Stimulated activated CD8-positive, alpha-beta memory T cell treated with anti-CD3 and anti-CD28 coated beads, Interleukin-4, amount 100 ng/mL, for 24 hours (primary cell): ENCODE measurements around the gene IGSF9B.

Source experiments
- DNase-seq: peaks from one replicate; pipeline ENCODE4 v3.0.0-alpha.2; 2020; ENCODE audit warnings: low read depth

IGSF9B gene

GRCh38 chr11:133983660-133984316, 27.0 kb upstream of the IGSF9B start:
- DNase-seq: no peak

- no peak for DNase-seq
Measured at GRCh38 chr11:133982876-133983275, 26.1 kb upstream of the IGSF9B start.

GRCh38 chr11:133982151-133982550, 25.4 kb upstream of the IGSF9B start:
- DNase-seq: no peak

- no peak for DNase-seq
Measured at GRCh38 chr11:133981156-133981555, 24.4 kb upstream of the IGSF9B start.

- DNase-seq: no peak
Measured at GRCh38 chr11:133980665-133981064, 23.9 kb upstream of the IGSF9B start.

- DNase-seq: no peak
Measured at GRCh38 chr11:133978794-133979193, 22.0 kb upstream of the IGSF9B start.

GRCh38 chr11:133977067-133977677, 20.4 kb upstream of the IGSF9B start:
- no peak for DNase-seq

- DNase-seq: no peak
Measured at GRCh38 chr11:133975488-133975849, 18.7 kb upstream of the IGSF9B start.

- no peak for DNase-seq
Measured at GRCh38 chr11:133974836-133975487, 18.2 kb upstream of the IGSF9B start.

GRCh38 chr11:133971881-133972280, 15.1 kb upstream of the IGSF9B start:
- DNase-seq: no peak

- DNase-seq: no peak
Measured at GRCh38 chr11:133969112-133969511, 12.3 kb upstream of the IGSF9B start.

GRCh38 chr11:133968300-133968699, 11.5 kb upstream of the IGSF9B start:
- DNase-seq: no peak

GRCh38 chr11:133967599-133968238, 11.0 kb upstream of the IGSF9B start:
- DNase-seq: no peak

- peak; percentile 62 for DNase-seq
Measured at GRCh38 chr11:133966921-133967598, 10.3 kb upstream of the IGSF9B start.

- DNase-seq: no peak
Measured at GRCh38 chr11:133966172-133966651, 9.4 kb upstream of the IGSF9B start.

GRCh38 chr11:133965031-133965601, 8.3 kb upstream of the IGSF9B start:
- no peak for DNase-seq

- DNase-seq: no peak
Measured at GRCh38 chr11:133964356-133964755, 7.6 kb upstream of the IGSF9B start.

- DNase-seq: no peak
Measured at GRCh38 chr11:133961890-133962289, 5.1 kb upstream of the IGSF9B start.

- DNase-seq: no peak
Measured at GRCh38 chr11:133957900-133958299, 1.1 kb upstream of the IGSF9B start.

GRCh38 chr11:133955945-133956421, 785 bp downstream of the IGSF9B start:
- no peak for DNase-seq

- DNase-seq: no peak
Measured at GRCh38 chr11:133955081-133955891, 1.5 kb downstream of the IGSF9B start.
